Measurements from ENCODE around the gene KRT75.

KRT75 gene

GRCh38 chr12:52395761-52396434 is 38.3 kb downstream of the KRT75 start:
- H3K27ac ChIP-seq (ENCODE audit: low read depth, low read length), result no peak overlapping the region
- no peak overlapping the region for H3K4me2 ChIP-seq (ENCODE audit: low read length)
- H3K36me3 ChIP-seq (ENCODE audit: control insufficient read depth, low read length), result no peaks in the 10 kb centered on the region
- H3K79me2 ChIP-seq (ENCODE audit: control insufficient read depth, low read length), result no peaks in the 10 kb centered on the region
- no peaks in the 10 kb centered on the region for H3K9me3 ChIP-seq (ENCODE audit: control insufficient read depth, insufficient read depth, low read length)
- H4K20me1 ChIP-seq (ENCODE audit: control insufficient read depth, insufficient read depth, low read depth, low read length), result no peaks in the 10 kb centered on the region
- H3K4me3 ChIP-seq (ENCODE audit: low read length), result no peak overlapping the region
- H3F3A ChIP-seq (ENCODE audit: control insufficient read depth, insufficient read depth), result no peaks in the 10 kb centered on the region
- H3K9me2 ChIP-seq (replicated peaks; ENCODE audit: control insufficient read depth, low read length), result no peaks in the 10 kb centered on the region
- TF ChIP-seq CTCF (IDR thresholded peaks at IDR 0.05; ENCODE audit: low read depth, low read length, poor library complexity, severe bottlenecking) (peak; percentile 66), EZH2phosphoT487 (IDR thresholded peaks at IDR 0.05; ENCODE audit: borderline replicate concordance, low read length) (no peak)
- H3K4me1 ChIP-seq (ENCODE audit: control insufficient read depth, low read length), result no peaks in the 10 kb centered on the region
- H3K27me3 ChIP-seq (ENCODE audit: control insufficient read depth, low read length), result no peaks in the 10 kb centered on the region

- no peak overlapping the region for H3K4me3 ChIP-seq (ENCODE audit: low read length)
- no peaks in the 10 kb centered on the region for H3F3A ChIP-seq (ENCODE audit: control insufficient read depth, insufficient read depth)
- H3K9me3 ChIP-seq (ENCODE audit: control insufficient read depth, insufficient read depth, low read length), result no peaks in the 10 kb centered on the region
- no peaks in the 10 kb centered on the region for H3K27me3 ChIP-seq (ENCODE audit: control insufficient read depth, low read length)
- H3K4me2 ChIP-seq (ENCODE audit: low read length), result no peak overlapping the region
- no peaks in the 10 kb centered on the region for H3K4me1 ChIP-seq (ENCODE audit: control insufficient read depth, low read length)
- no peaks in the 10 kb centered on the region for H3K79me2 ChIP-seq (ENCODE audit: control insufficient read depth, low read length)
- no peaks in the 10 kb centered on the region for H3K9me2 ChIP-seq (replicated peaks; ENCODE audit: control insufficient read depth, low read length)
- no peaks in the 10 kb centered on the region for H4K20me1 ChIP-seq (ENCODE audit: control insufficient read depth, insufficient read depth, low read depth, low read length)
- TF ChIP-seq CTCF (IDR thresholded peaks at IDR 0.05; ENCODE audit: low read depth, low read length, poor library complexity, severe bottlenecking), result no peak
- TF ChIP-seq EZH2phosphoT487 (IDR thresholded peaks at IDR 0.05; ENCODE audit: borderline replicate concordance, low read length), result no peak
- no peaks in the 10 kb centered on the region for H3K36me3 ChIP-seq (ENCODE audit: control insufficient read depth, low read length)
- H3K27ac ChIP-seq (ENCODE audit: low read depth, low read length), result no peak overlapping the region
These were observed 39.2 kb downstream of the KRT75 start for GRCh38 chr12:52394836-52395405.

GRCh38 chr12:52392465-52393007 is 41.6 kb downstream of the KRT75 start:
- Histone ChIP-seq H3K9me2 (replicated peaks; ENCODE audit: control insufficient read depth, low read length) (no peaks in the 10 kb centered on the region), H3K9me3 (ENCODE audit: control insufficient read depth, insufficient read depth, low read length) (no peaks in the 10 kb centered on the region), H3K36me3 (ENCODE audit: control insufficient read depth, low read length) (no peaks in the 10 kb centered on the region), H3K27ac (ENCODE audit: low read depth, low read length) (no peak overlapping the region), H3K4me3 (ENCODE audit: low read length) (no peak overlapping the region), H3F3A (ENCODE audit: control insufficient read depth, insufficient read depth) (no peaks in the 10 kb centered on the region), H3K4me1 (ENCODE audit: control insufficient read depth, low read length) (no peaks in the 10 kb centered on the region), H3K4me2 (ENCODE audit: low read length) (no peak overlapping the region), H4K20me1 (ENCODE audit: control insufficient read depth, insufficient read depth, low read depth, low read length) (no peaks in the 10 kb centered on the region), H3K27me3 (ENCODE audit: control insufficient read depth, low read length) (peaks cover 10% of the 10 kb centered on the region; the same call in 1 of the 2 replicates), H3K79me2 (ENCODE audit: control insufficient read depth, low read length) (no peaks in the 10 kb centered on the region)
- no peak for TF ChIP-seq CTCF (IDR thresholded peaks at IDR 0.05; ENCODE audit: low read depth, low read length, poor library complexity, severe bottlenecking)
